Activated T-helper 17 cell treated with anti-CD3 and anti-CD28 coated beads, Interleukin-2, amount 50 U/mL, for 72 hours (primary cell): ENCODE measurements around the gene ARPP21. TPM values are rescaled to one million over a fixed set of nuclear protein-coding genes. Genes with fewer than 3 reads are reported as not detected.

Experiments used
- ATAC-seq: fragments of 150-1000 bp; cut with Tn5 transposase; replicated peaks from 2 replicates; pipeline ENCODE4 v1.10.0; 2021; ENCODE audit warnings: mild to moderate bottlenecking, moderate library complexity
- H3K27ac Mint-ChIP-seq: one replicate; pipeline ENCODE4 v1.8.0; 2022; ENCODE audit warnings: mixed read lengths
- H3K27me3 Mint-ChIP-seq: one replicate; pipeline ENCODE4 v1.8.0; 2022; ENCODE audit warnings: mixed read lengths
- H3K36me3 Mint-ChIP-seq: one replicate; pipeline ENCODE4 v1.8.0; 2022; ENCODE audit warnings: low read depth, mild to moderate bottlenecking, mixed read lengths
- H3K4me1 Mint-ChIP-seq: one replicate; pipeline ENCODE4 v1.8.0; 2022; ENCODE audit warnings: mixed read lengths
- H3K4me3 Mint-ChIP-seq: one replicate; pipeline ENCODE4 v1.8.0; 2022; ENCODE audit warnings: mild to moderate bottlenecking, mixed read lengths
- H3K9me3 Mint-ChIP-seq: one replicate; pipeline ENCODE4 v1.8.0; 2022; ENCODE audit warnings: mixed read lengths
- total RNA-seq, 2 donors: library from RNA; stranded (reverse); gene quantifications; one replicate each; pipeline ENCODE4 v1.2.3, GENCODE V29; 2022

Gene ARPP21
- total RNA-seq, 2 donors from 2014 or later = not detected

GRCh38 chr3:35651851-35652250 is 12.5 kb downstream of the ARPP21 start:
- H3K27me3 Mint-ChIP-seq = no peaks in the 10 kb centered on the region
- H3K4me1 Mint-ChIP-seq = no peaks in the 10 kb centered on the region
- H3K36me3 Mint-ChIP-seq = no peaks in the 10 kb centered on the region
- no peak overlapping the region for H3K4me3 Mint-ChIP-seq
- no peak overlapping the region for H3K27ac Mint-ChIP-seq
- ATAC-seq = no peak
- H3K9me3 Mint-ChIP-seq = no peaks in the 10 kb centered on the region

GRCh38 chr3:35653347-35653746 is 14.0 kb downstream of the ARPP21 start:
- Mint-ChIP-seq H3K27ac (no peak overlapping the region), H3K9me3 (no peaks in the 10 kb centered on the region)

GRCh38 chr3:35654476-35654875 is 15.2 kb downstream of the ARPP21 start:
- Mint-ChIP-seq H3K27ac (no peak overlapping the region), H3K4me1 (no peaks in the 10 kb centered on the region), H3K36me3 (no peaks in the 10 kb centered on the region), H3K9me3 (no peaks in the 10 kb centered on the region), H3K27me3 (no peaks in the 10 kb centered on the region), H3K4me3 (no peak overlapping the region)
- no peak for ATAC-seq

More at GRCh38 chr3:35653347-35653746, 14.0 kb downstream of the ARPP21 start:
- no peaks in the 10 kb centered on the region for H3K27me3 Mint-ChIP-seq
- H3K4me1 Mint-ChIP-seq = no peaks in the 10 kb centered on the region
- H3K36me3 Mint-ChIP-seq = no peaks in the 10 kb centered on the region
- ATAC-seq = no peak
- no peak overlapping the region for H3K4me3 Mint-ChIP-seq

GRCh38 chr3:35658686-35659085 is 19.4 kb downstream of the ARPP21 start:
- H3K4me1 Mint-ChIP-seq = no peaks in the 10 kb centered on the region
- no peak for ATAC-seq
- H3K9me3 Mint-ChIP-seq = no peaks in the 10 kb centered on the region
- H3K36me3 Mint-ChIP-seq = no peaks in the 10 kb centered on the region
- no peak overlapping the region for H3K4me3 Mint-ChIP-seq
- H3K27ac Mint-ChIP-seq = no peak overlapping the region
- no peaks in the 10 kb centered on the region for H3K27me3 Mint-ChIP-seq

- Mint-ChIP-seq H3K4me3 (no peak overlapping the region), H3K36me3 (no peaks in the 10 kb centered on the region), H3K4me1 (no peaks in the 10 kb centered on the region), H3K9me3 (no peaks in the 10 kb centered on the region), H3K27me3 (no peaks in the 10 kb centered on the region), H3K27ac (no peak overlapping the region)
- no peak for ATAC-seq
Measured at GRCh38 chr3:35659768-35660167, 20.4 kb downstream of the ARPP21 start.

- peaks cover 4% of the 10 kb centered on the region for H3K9me3 Mint-ChIP-seq
- H3K36me3 Mint-ChIP-seq = no peaks in the 10 kb centered on the region
- no peaks in the 10 kb centered on the region for H3K4me1 Mint-ChIP-seq
- no peak for ATAC-seq
- H3K4me3 Mint-ChIP-seq = no peak overlapping the region
- H3K27ac Mint-ChIP-seq = no peak overlapping the region
- H3K27me3 Mint-ChIP-seq = no peaks in the 10 kb centered on the region
Measured at GRCh38 chr3:35663471-35663870, 24.1 kb downstream of the ARPP21 start.

- H3K27me3 Mint-ChIP-seq = no peaks in the 10 kb centered on the region
- no peak overlapping the region for H3K4me3 Mint-ChIP-seq
- H3K4me1 Mint-ChIP-seq = no peaks in the 10 kb centered on the region
- peaks cover 4% of the 10 kb centered on the region for H3K9me3 Mint-ChIP-seq
- no peak overlapping the region for H3K27ac Mint-ChIP-seq
- ATAC-seq = no peak
- H3K36me3 Mint-ChIP-seq = no peaks in the 10 kb centered on the region
Measured at GRCh38 chr3:35664460-35664919, 25.2 kb downstream of the ARPP21 start.

- Mint-ChIP-seq H3K36me3 (no peaks in the 10 kb centered on the region), H3K27me3 (no peaks in the 10 kb centered on the region), H3K4me1 (no peaks in the 10 kb centered on the region), H3K9me3 (peaks cover 4% of the 10 kb centered on the region), H3K27ac (no peak overlapping the region), H3K4me3 (no peak overlapping the region)
- ATAC-seq = no peak
Measured at GRCh38 chr3:35665390-35666055, 26.2 kb downstream of the ARPP21 start.

GRCh38 chr3:35666888-35667287 is 27.6 kb downstream of the ARPP21 start:
- Mint-ChIP-seq H3K27me3 (no peaks in the 10 kb centered on the region), H3K27ac (no peak overlapping the region)
- no peak for ATAC-seq

GRCh38 chr3:35670408-35670965 is 31.2 kb downstream of the ARPP21 start:
- Mint-ChIP-seq H3K4me3 (no peak overlapping the region), H3K27ac (no peak overlapping the region), H3K27me3 (no peaks in the 10 kb centered on the region), H3K36me3 (no peaks in the 10 kb centered on the region), H3K9me3 (peaks cover 4% of the 10 kb centered on the region), H3K4me1 (no peaks in the 10 kb centered on the region)
- ATAC-seq = no peak

More at GRCh38 chr3:35666888-35667287, 27.6 kb downstream of the ARPP21 start:
- peaks cover 4% of the 10 kb centered on the region for H3K9me3 Mint-ChIP-seq
- H3K36me3 Mint-ChIP-seq = no peaks in the 10 kb centered on the region
- no peak overlapping the region for H3K4me3 Mint-ChIP-seq
- H3K4me1 Mint-ChIP-seq = no peaks in the 10 kb centered on the region

GRCh38 chr3:35671483-35671882 is 32.2 kb downstream of the ARPP21 start:
- Mint-ChIP-seq H3K4me3 (no peak overlapping the region), H3K9me3 (peaks cover 4% of the 10 kb centered on the region), H3K27me3 (no peaks in the 10 kb centered on the region), H3K36me3 (no peaks in the 10 kb centered on the region), H3K4me1 (no peaks in the 10 kb centered on the region), H3K27ac (no peak overlapping the region)
- no peak for ATAC-seq

GRCh38 chr3:35673017-35673416 is 33.7 kb downstream of the ARPP21 start:
- no peaks in the 10 kb centered on the region for H3K36me3 Mint-ChIP-seq
- no peaks in the 10 kb centered on the region for H3K27me3 Mint-ChIP-seq
- no peak overlapping the region for H3K4me3 Mint-ChIP-seq
- no peaks in the 10 kb centered on the region for H3K4me1 Mint-ChIP-seq
- ATAC-seq = no peak
- H3K27ac Mint-ChIP-seq = no peak overlapping the region
- no peaks in the 10 kb centered on the region for H3K9me3 Mint-ChIP-seq

- H3K27me3 Mint-ChIP-seq = no peaks in the 10 kb centered on the region
- H3K4me1 Mint-ChIP-seq = no peaks in the 10 kb centered on the region
- no peak overlapping the region for H3K4me3 Mint-ChIP-seq
Measured at GRCh38 chr3:35674451-35675109, 35.3 kb downstream of the ARPP21 start.

GRCh38 chr3:35675206-35675605 is 35.9 kb downstream of the ARPP21 start:
- Mint-ChIP-seq H3K4me3 (no peak overlapping the region), H3K27ac (no peak overlapping the region), H3K4me1 (no peaks in the 10 kb centered on the region), H3K9me3 (no peaks in the 10 kb centered on the region), H3K27me3 (no peaks in the 10 kb centered on the region), H3K36me3 (no peaks in the 10 kb centered on the region)
- ATAC-seq = no peak

More at GRCh38 chr3:35674451-35675109, 35.3 kb downstream of the ARPP21 start:
- no peaks in the 10 kb centered on the region for H3K36me3 Mint-ChIP-seq
- no peaks in the 10 kb centered on the region for H3K9me3 Mint-ChIP-seq
- no peak for ATAC-seq
- no peak overlapping the region for H3K27ac Mint-ChIP-seq

- no peak overlapping the region for H3K27ac Mint-ChIP-seq
Measured at GRCh38 chr3:35675621-35676020, 36.3 kb downstream of the ARPP21 start.

More at GRCh38 chr3:35675621-35676020, 36.3 kb downstream of the ARPP21 start:
- ATAC-seq = no peak
- Mint-ChIP-seq H3K4me3 (no peak overlapping the region), H3K27me3 (no peaks in the 10 kb centered on the region), H3K4me1 (no peaks in the 10 kb centered on the region), H3K9me3 (no peaks in the 10 kb centered on the region), H3K36me3 (no peaks in the 10 kb centered on the region)
